Raji (cell line): ENCODE measurements around the gene IQCC.
A peak's percentile ranks its signal among the peaks of the same experiment; 100 is the strongest.

Source experiments
- POLR2A ChIP-seq: IDR thresholded peaks from 2 replicates; pipeline ENCODE4 v1.6.1; 2011; ENCODE audit warnings: low read depth, low read length, control low read depth; ENCODE audit not compliant: insufficient read depth

IQCC gene

GRCh38 chr1:32205401-32206370 is at the start of gene IQCC:
Gene IQCC (plus strand): TSS chr1:32205671. CDS start chr1:32205682, 11 bp downstream.
- TF ChIP-seq POLR2A = peak; percentile 90

- TF ChIP-seq POLR2A = no peak
Observed at GRCh38 chr1:32159189-32159588, 46.3 kb upstream of the IQCC start.

- TF ChIP-seq POLR2A = no peak
Observed at GRCh38 chr1:32163405-32163804, 42.1 kb upstream of the IQCC start.

GRCh38 chr1:32170991-32171390 is 34.5 kb upstream of the IQCC start:
- TF ChIP-seq POLR2A = no peak

GRCh38 chr1:32172621-32173245 is 32.7 kb upstream of the IQCC start:
- no peak for TF ChIP-seq POLR2A

- no peak for TF ChIP-seq POLR2A
Observed at GRCh38 chr1:32178380-32179192, 26.9 kb upstream of the IQCC start.

GRCh38 chr1:32179193-32179442 is 26.4 kb upstream of the IQCC start:
- no peak for TF ChIP-seq POLR2A

GRCh38 chr1:32179443-32180185 is 25.9 kb upstream of the IQCC start, which contains the start of gene TXLNA:
Gene TXLNA (plus strand): TSS chr1:32179675. CDS start chr1:32180346, 671 bp downstream.
- TF ChIP-seq POLR2A = peak; percentile 89

GRCh38 chr1:32180186-32181060 is 25.0 kb upstream of the IQCC start:
- no peak for TF ChIP-seq POLR2A

GRCh38 chr1:32181065-32181464 is 24.4 kb upstream of the IQCC start:
- no peak for TF ChIP-seq POLR2A

GRCh38 chr1:32181563-32181962 is 23.9 kb upstream of the IQCC start:
- TF ChIP-seq POLR2A = no peak

- no peak for TF ChIP-seq POLR2A
Observed at GRCh38 chr1:32182060-32182459, 23.4 kb upstream of the IQCC start.

GRCh38 chr1:32184650-32185049 is 20.8 kb upstream of the IQCC start:
- TF ChIP-seq POLR2A = no peak

- TF ChIP-seq POLR2A = no peak
Observed at GRCh38 chr1:32186077-32186476, 19.4 kb upstream of the IQCC start.
